ENCODE data around the gene MLKL. TPM values are rescaled to one million over a fixed set of nuclear protein-coding genes. Genes with fewer than 3 reads are reported as not detected.

MLKL gene
- total and polyA plus RNA-seq, 2 of the 13 experiments (the other 11 are each of a cell fraction or from before 2014, with no cell fraction given) = 6.4 to 10.7 TPM

DNA sequence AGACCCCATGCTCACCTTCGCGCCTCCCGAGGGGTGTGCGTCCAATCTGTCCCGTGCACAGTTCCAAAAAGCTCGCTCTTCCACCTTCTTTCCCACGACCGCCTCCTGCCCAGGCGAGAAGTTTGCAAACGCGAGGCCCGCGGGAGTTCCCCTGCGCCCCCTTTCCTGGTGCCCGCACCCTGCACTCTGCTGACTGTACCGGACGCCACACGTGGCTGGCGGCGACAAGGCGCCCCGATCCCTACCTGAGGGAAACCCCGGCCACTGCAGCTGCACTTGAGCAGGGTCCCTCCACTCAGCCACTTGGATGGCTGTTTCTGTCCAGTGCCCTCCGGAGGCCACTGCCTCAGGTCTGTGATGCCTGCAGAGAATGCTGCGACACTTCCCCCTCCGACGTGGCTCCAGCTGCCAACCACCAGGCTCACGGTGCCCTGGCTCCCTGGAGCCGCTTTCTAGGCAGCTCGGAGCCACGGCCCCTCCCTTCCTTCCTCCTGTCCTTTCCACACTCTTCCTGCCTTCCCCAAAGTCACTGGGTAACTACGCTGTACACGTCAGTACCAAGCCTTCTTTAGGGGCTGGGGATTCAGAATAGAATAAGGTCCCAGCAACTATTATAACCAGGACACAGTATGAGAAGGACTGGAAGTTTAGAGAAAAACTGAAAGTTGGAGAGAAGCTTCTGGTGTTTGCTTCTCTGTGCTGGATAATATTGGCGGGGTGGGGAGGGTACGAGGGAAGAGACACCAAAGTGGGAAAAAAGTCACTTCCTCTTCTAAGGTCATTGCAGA lies at the start of gene MLKL (continued):
- peak; percentile 45; the same call in 1 of the 2 replicates for TF ChIP-seq CREB1 (IDR thresholded peaks at IDR 0.05)
- peak; percentile 80 for TF ChIP-seq CREB1 (CRISPR knock-in tag; IDR thresholded peaks at IDR 0.05)
- peak; percentile 70; the same call in 1 of the 2 replicates for TF ChIP-seq RNF2 (conservative IDR thresholded peaks at IDR 0.05; ENCODE audit: low read depth)
- TF ChIP-seq TIGD3 (CRISPR knock-in tag; IDR thresholded peaks at IDR 0.05; ENCODE audit: borderline replicate concordance) = no peak
- no peak for TF ChIP-seq ZFP37 (CRISPR knock-in tag; IDR thresholded peaks at IDR 0.05; ENCODE audit: borderline replicate concordance)
- peak; percentile 96 for TF ChIP-seq ZNF225 (CRISPR knock-in tag; IDR thresholded peaks at IDR 0.05)
- no peak for TF ChIP-seq ZNF775 (CRISPR knock-in tag; IDR thresholded peaks at IDR 0.05; ENCODE audit: borderline replicate concordance)
- no peak for TF ChIP-seq FOXM1 (CRISPR knock-in tag; IDR thresholded peaks at IDR 0.05)
- TF ChIP-seq MBD4 (IDR thresholded peaks at IDR 0.05; ENCODE audit: borderline replicate concordance, low read length) = no peak
- peak; percentile 71 for TF ChIP-seq CREM (IDR thresholded peaks at IDR 0.05)
- peak; percentile 26; the same call in 1 of the 2 replicates for TF ChIP-seq CREM (CRISPR knock-in tag; IDR thresholded peaks at IDR 0.05)
- TF ChIP-seq XRCC5 (optimal IDR thresholded peaks at IDR 0.05; ENCODE audit: low read length) = peak; percentile 91
- TF ChIP-seq ZMYM4 (CRISPR knock-in tag; IDR thresholded peaks at IDR 0.05) = peak; percentile 88
- TF ChIP-seq RARG (CRISPR knock-in tag; IDR thresholded peaks at IDR 0.05; ENCODE audit: low read depth) = no peak
- no peak; the same call in 1 of the 2 replicates for TF ChIP-seq SKIL (CRISPR knock-in tag; IDR thresholded peaks at IDR 0.05; ENCODE audit: borderline replicate concordance)
- no peak for TF ChIP-seq TMF1 (CRISPR knock-in tag; IDR thresholded peaks at IDR 0.05; ENCODE audit: low read depth)
- TF ChIP-seq ZNF605 (CRISPR knock-in tag; IDR thresholded peaks at IDR 0.05) = peak; percentile 94
- TF ChIP-seq SIX4 (CRISPR knock-in tag; IDR thresholded peaks at IDR 0.05) = no peak; the same call in 1 of the 2 replicates
- TF ChIP-seq ZNF343 (CRISPR knock-in tag; IDR thresholded peaks at IDR 0.05) = peak; percentile 69; the same call in 1 of the 2 replicates
- TF ChIP-seq, protein P1, sequence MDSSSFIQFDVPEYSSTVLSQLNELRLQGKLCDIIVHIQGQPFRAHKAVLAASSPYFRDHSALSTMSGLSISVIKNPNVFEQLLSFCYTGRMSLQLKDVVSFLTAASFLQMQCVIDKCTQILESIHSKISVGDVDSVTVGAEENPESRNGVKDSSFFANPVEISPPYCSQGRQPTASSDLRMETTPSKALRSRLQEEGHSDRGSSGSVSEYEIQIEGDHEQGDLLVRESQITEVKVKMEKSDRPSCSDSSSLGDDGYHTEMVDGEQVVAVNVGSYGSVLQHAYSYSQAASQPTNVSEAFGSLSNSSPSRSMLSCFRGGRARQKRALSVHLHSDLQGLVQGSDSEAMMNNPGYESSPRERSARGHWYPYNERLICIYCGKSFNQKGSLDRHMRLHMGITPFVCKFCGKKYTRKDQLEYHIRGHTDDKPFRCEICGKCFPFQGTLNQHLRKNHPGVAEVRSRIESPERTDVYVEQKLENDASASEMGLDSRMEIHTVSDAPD (CRISPR knock-in tag; IDR thresholded peaks at IDR 0.05) = 0 out of 2 replicates have a peak, but pooled peaks have one; percentile 19
- no peak for TF ChIP-seq ZNF180 (CRISPR knock-in tag; IDR thresholded peaks at IDR 0.05; ENCODE audit: borderline replicate concordance, low read depth)
- TF ChIP-seq CAMTA2 (CRISPR knock-in tag; IDR thresholded peaks at IDR 0.05; ENCODE audit: borderline replicate concordance) = 0 out of 2 replicates have a peak, but pooled peaks have one; percentile 66
- TF ChIP-seq, protein P2, sequence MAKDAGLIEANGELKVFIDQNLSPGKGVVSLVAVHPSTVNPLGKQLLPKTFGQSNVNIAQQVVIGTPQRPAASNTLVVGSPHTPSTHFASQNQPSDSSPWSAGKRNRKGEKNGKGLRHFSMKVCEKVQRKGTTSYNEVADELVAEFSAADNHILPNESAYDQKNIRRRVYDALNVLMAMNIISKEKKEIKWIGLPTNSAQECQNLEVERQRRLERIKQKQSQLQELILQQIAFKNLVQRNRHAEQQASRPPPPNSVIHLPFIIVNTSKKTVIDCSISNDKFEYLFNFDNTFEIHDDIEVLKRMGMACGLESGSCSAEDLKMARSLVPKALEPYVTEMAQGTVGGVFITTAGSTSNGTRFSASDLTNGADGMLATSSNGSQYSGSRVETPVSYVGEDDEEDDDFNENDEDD (CRISPR knock-in tag; IDR thresholded peaks at IDR 0.05; ENCODE audit: borderline replicate concordance) = peak; percentile 67; the same call in 1 of the 2 replicates

Data from HepG2 (cell line).